Measurements from ENCODE around the gene PPP1R1A.

DNA sequence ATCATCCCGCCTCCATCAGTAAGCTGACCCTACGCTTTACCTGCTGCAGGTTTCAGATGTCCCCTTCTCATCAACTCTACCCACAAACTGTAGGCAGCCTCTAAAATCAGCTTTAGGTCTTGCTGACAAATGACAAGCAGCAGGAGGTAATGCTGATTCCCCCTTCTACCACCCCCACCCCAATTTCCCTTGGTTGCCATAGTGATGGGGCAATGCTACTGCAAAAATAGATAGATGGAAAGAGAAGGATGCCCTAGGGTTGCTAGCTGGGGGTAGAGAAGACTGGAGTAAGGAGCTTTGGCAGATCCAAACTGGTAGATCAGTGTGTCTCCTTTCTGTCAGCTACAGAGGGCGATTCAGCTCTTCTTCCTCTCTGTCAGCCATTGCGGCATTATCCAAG lies 58.9 kb downstream of the PPP1R1A start:
- no peak for TF ChIP-seq EZH2phosphoT487 (IDR thresholded peaks at IDR 0.05; ENCODE audit: borderline replicate concordance)
- TF ChIP-seq, protein P1, sequence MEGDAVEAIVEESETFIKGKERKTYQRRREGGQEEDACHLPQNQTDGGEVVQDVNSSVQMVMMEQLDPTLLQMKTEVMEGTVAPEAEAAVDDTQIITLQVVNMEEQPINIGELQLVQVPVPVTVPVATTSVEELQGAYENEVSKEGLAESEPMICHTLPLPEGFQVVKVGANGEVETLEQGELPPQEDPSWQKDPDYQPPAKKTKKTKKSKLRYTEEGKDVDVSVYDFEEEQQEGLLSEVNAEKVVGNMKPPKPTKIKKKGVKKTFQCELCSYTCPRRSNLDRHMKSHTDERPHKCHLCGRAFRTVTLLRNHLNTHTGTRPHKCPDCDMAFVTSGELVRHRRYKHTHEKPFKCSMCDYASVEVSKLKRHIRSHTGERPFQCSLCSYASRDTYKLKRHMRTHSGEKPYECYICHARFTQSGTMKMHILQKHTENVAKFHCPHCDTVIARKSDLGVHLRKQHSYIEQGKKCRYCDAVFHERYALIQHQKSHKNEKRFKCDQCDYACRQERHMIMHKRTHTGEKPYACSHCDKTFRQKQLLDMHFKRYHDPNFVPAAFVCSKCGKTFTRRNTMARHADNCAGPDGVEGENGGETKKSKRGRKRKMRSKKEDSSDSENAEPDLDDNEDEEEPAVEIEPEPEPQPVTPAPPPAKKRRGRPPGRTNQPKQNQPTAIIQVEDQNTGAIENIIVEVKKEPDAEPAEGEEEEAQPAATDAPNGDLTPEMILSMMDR (conservative IDR thresholded peaks at IDR 0.05; ENCODE audit: low read length), result no peak
